ENCODE measurements around the gene GLIS1. TPM values are rescaled to one million over a fixed set of nuclear protein-coding genes. Genes with fewer than 3 reads are reported as not detected.
A peak's percentile ranks its signal among the peaks of the same experiment; 100 is the strongest.

GLIS1 gene
- total RNA-seq, 1 experiment from 2014 or later = 0.42 TPM

DNA sequence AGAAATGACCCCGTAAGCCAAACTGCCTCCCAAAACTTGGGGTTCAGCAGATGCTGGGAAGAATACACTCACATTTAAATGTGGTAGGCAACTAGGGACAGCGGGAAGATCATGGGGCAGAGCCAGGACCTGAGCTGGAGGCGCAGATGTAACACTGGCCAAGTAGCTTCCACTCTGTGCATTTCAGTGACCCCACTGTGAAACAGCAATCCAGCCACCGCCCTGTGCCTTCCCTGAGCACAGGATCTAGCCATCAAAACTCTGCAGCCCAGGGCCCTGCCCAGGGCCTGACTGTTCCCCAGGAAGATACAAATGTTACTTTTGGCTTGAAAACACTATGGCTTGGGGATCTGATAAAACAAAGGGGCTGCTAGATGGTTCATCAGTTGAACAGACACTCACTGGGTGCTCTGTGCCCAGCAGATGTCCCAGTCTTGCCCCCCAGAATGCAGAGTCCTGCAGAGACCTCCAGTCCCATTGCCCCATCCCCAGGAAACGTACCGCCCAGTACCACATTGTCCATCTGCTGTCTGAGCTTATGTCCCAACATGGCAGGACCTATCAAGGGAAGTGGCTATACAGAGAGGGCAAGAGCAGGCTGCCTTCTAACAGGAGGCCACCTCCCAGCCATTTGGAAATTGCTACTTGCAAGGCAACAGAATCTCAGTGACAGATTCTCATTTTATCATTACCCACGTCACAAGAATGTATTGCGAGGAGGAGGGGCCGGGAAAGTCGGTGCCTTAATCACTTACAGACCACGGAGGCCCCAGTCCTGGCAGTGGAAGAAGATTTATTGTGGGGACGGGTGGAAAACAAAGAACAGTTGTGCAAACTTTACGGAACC, 155.7 kb downstream of the GLIS1 start:
- H3K36me3 ChIP-seq (replicated peaks; ENCODE audit: control insufficient read depth, insufficient read depth, low read length) = no peaks in the 10 kb centered on the region
- no peak for DNase-seq
- H3K4me3 ChIP-seq (ENCODE audit: insufficient read depth, low read depth, low read length) = no peak overlapping the region
- no peaks in the 10 kb centered on the region for H3K27me3 ChIP-seq (ENCODE audit: control insufficient read depth, insufficient read depth, low read length)

GRCh38 chr1:53582211-53583020, 156.5 kb downstream of the GLIS1 start:
- H3K36me3 ChIP-seq (replicated peaks; ENCODE audit: control insufficient read depth, insufficient read depth, low read length) = no peaks in the 10 kb centered on the region
- no peak overlapping the region for H3K4me3 ChIP-seq (ENCODE audit: insufficient read depth, low read depth, low read length)
- no peaks in the 10 kb centered on the region for H3K27me3 ChIP-seq (ENCODE audit: control insufficient read depth, insufficient read depth, low read length)
- DNase-seq = no peak

DNA sequence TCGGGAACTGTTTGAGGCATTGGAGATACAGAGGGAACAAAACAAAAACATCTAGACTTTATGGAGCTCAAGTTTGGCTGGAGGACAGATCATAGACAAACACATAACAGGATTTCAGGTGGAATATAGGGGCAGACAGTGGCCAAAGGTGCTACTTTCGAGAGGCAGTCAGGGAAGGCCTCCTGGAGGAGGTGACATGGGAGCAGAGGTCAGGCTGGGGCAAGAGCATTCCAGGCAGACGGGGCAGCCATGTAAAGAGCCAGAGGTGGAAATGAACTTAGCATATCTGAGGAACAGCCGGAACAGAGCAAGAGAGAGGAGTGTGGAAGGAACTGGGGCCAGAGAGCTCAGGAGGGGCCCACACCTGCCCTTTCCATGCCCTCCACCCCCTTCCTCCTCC, 157.5 kb downstream of the GLIS1 start:
- no peak for DNase-seq
- no peaks in the 10 kb centered on the region for H3K27me3 ChIP-seq (ENCODE audit: control insufficient read depth, insufficient read depth, low read length)
- H3K4me3 ChIP-seq (ENCODE audit: insufficient read depth, low read depth, low read length) = no peak overlapping the region
- H3K36me3 ChIP-seq (replicated peaks; ENCODE audit: control insufficient read depth, insufficient read depth, low read length) = no peaks in the 10 kb centered on the region

- no peak for DNase-seq
- Histone ChIP-seq H3K4me3 (ENCODE audit: insufficient read depth, low read depth, low read length) (no peak overlapping the region), H3K36me3 (replicated peaks; ENCODE audit: control insufficient read depth, insufficient read depth, low read length) (no peaks in the 10 kb centered on the region), H3K27me3 (ENCODE audit: control insufficient read depth, insufficient read depth, low read length) (no peaks in the 10 kb centered on the region)
Measured at GRCh38 chr1:53580739-53581475, 158.1 kb downstream of the GLIS1 start.

- Histone ChIP-seq H3K4me3 (ENCODE audit: insufficient read depth, low read depth, low read length) (no peak overlapping the region), H3K27me3 (ENCODE audit: control insufficient read depth, insufficient read depth, low read length) (no peaks in the 10 kb centered on the region), H3K36me3 (replicated peaks; ENCODE audit: control insufficient read depth, insufficient read depth, low read length) (no peaks in the 10 kb centered on the region)
- no peak for DNase-seq
Measured at GRCh38 chr1:53580009-53580400, 159.0 kb downstream of the GLIS1 start.

DNA sequence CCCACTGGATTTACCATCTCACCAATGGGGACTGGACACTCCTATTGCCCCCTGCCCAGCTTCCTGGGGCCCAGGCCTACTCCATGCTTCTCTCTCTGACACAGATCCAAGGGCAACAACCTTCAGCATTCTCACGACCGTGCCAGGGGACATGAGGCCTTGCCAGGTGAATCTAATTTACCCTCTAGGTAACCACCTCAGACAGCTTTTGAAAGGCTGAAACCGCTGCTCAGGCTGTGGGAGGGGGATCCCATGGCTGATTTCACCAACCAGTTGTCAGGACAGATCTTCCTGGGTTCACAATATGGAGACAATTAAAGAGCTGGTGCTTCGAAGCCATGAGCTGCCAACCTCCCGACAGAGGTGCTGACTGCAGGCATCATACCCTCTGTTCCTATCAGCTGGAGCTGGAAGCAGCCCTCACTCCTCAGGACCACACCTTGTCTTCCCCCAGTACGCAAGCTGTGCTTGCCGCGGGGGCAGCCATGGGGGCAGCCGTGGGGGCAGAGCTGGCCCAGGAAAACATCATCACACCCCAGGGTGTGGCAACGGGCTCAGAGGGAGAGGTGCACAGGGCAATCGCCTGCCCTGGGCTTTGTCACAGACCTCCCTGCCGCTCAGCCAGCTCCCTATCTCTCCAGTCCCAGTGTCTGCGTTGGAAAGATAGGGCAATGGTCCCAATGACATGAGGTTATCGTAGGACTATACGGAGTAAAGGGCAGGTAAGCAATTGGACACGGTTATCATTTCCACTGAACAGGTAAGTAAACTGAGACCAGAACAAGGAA, 159.5 kb downstream of the GLIS1 start:
- Histone ChIP-seq H3K36me3 (replicated peaks; ENCODE audit: control insufficient read depth, insufficient read depth, low read length) (no peaks in the 10 kb centered on the region), H3K4me3 (ENCODE audit: insufficient read depth, low read depth, low read length) (no peak overlapping the region), H3K27me3 (ENCODE audit: control insufficient read depth, insufficient read depth, low read length) (no peaks in the 10 kb centered on the region)
- no peak for DNase-seq

DNA sequence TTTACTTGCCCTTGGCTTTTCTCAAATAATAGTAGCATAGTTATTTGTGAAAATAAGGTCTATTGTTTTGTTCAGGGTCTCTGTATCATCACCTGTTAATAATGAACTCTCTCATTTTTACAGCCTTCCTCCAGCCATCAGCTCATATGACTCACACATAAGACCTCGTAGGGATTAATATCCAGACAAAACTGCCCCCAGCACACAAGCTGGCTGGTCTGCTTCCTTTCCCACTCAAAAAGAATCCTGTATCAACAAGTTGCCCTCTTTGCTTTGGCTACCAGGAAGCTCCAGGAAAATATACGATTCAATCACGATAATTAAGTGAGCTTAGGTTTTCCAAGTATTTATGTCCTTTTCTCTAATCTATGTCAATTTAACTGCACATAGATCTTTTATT, 160.6 kb downstream of the GLIS1 start:
- H3K27me3 ChIP-seq (ENCODE audit: control insufficient read depth, insufficient read depth, low read length) = no peaks in the 10 kb centered on the region
- DNase-seq = no peak
- H3K36me3 ChIP-seq (replicated peaks; ENCODE audit: control insufficient read depth, insufficient read depth, low read length) = no peaks in the 10 kb centered on the region
- no peak overlapping the region for H3K4me3 ChIP-seq (ENCODE audit: insufficient read depth, low read depth, low read length)

DNA sequence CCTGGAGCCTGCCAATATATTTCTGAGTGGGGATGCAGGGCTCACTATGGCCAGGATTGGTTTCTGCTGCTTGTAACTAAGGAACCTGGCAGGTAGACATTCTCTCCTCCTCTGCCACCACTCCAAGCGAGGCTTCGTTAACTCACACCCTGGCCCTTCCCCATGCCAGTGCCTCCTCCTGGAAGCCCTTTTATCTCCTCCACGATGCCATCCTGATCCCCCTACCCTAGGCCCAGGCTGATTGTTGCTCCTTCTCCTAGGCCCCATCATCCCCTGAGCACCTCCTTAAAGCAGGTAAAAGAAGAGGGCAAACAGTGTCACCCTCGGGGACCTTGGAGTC, 161.2 kb downstream of the GLIS1 start:
- no peaks in the 10 kb centered on the region for H3K27me3 ChIP-seq (ENCODE audit: control insufficient read depth, insufficient read depth, low read length)
- no peak for DNase-seq
- H3K36me3 ChIP-seq (replicated peaks; ENCODE audit: control insufficient read depth, insufficient read depth, low read length) = no peaks in the 10 kb centered on the region
- no peak overlapping the region for H3K4me3 ChIP-seq (ENCODE audit: insufficient read depth, low read depth, low read length)

- H3K36me3 ChIP-seq (replicated peaks; ENCODE audit: control insufficient read depth, insufficient read depth, low read length) = no peaks in the 10 kb centered on the region
- H3K27me3 ChIP-seq (ENCODE audit: control insufficient read depth, insufficient read depth, low read length) = no peaks in the 10 kb centered on the region
- no peak overlapping the region for H3K4me3 ChIP-seq (ENCODE audit: insufficient read depth, low read depth, low read length)
- peak; percentile 78 for DNase-seq
Measured at GRCh38 chr1:53576866-53577760, 161.9 kb downstream of the GLIS1 start.

DNA sequence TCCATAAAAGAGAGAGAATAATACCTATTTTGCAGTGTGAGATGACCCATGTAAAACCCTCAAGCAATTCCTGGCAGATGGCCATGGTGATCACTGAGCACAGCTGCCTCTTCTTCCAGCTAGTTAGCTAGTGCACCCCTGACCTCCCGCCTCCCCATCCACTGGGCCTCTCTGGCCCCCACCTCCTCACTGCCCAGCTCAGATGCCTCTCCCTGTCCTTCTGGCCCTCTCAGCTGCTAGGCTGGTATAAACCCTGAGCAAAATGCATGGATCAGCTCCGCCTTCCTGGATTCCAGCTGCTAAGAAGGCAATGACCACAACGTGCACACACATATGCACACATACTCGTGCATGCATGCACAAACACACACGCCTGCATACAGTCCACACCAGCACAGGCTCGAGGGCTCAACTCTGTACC, 162.6 kb downstream of the GLIS1 start:
- Histone ChIP-seq H3K4me3 (ENCODE audit: insufficient read depth, low read depth, low read length) (no peak overlapping the region), H3K27me3 (ENCODE audit: control insufficient read depth, insufficient read depth, low read length) (no peaks in the 10 kb centered on the region), H3K36me3 (replicated peaks; ENCODE audit: control insufficient read depth, insufficient read depth, low read length) (no peaks in the 10 kb centered on the region)
- DNase-seq = no peak

DNA sequence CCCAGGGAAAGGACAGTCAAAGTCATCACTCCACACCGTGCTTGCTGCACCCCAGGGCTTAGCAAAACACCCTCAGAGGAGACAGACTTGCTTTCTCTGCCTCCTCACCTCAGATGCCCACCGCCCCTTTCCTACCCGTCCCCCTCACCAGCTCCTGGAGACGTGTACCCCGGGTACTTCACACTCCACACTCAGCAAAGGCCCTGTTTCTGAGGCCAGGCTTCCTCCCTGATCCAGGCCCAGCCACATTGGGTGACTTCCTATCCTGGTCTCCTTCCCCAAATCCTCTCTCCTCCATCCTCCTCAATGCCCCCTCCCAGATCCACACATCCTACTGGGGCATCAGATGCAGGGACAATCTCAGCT, 163.0 kb downstream of the GLIS1 start:
- H3K27me3 ChIP-seq (ENCODE audit: control insufficient read depth, insufficient read depth, low read length) = no peaks in the 10 kb centered on the region
- no peak overlapping the region for H3K4me3 ChIP-seq (ENCODE audit: insufficient read depth, low read depth, low read length)
- no peak for DNase-seq

GRCh38 chr1:53575141-53575954, 163.6 kb downstream of the GLIS1 start:
- Histone ChIP-seq H3K27me3 (ENCODE audit: control insufficient read depth, insufficient read depth, low read length) (no peaks in the 10 kb centered on the region), H3K4me3 (ENCODE audit: insufficient read depth, low read depth, low read length) (no peak overlapping the region), H3K36me3 (replicated peaks; ENCODE audit: control insufficient read depth, insufficient read depth, low read length) (no peaks in the 10 kb centered on the region)
- DNase-seq = no peak

More for the DNA sequence above, 163.0 kb downstream of the GLIS1 start:
- H3K36me3 ChIP-seq (replicated peaks; ENCODE audit: control insufficient read depth, insufficient read depth, low read length) = no peaks in the 10 kb centered on the region

DNA sequence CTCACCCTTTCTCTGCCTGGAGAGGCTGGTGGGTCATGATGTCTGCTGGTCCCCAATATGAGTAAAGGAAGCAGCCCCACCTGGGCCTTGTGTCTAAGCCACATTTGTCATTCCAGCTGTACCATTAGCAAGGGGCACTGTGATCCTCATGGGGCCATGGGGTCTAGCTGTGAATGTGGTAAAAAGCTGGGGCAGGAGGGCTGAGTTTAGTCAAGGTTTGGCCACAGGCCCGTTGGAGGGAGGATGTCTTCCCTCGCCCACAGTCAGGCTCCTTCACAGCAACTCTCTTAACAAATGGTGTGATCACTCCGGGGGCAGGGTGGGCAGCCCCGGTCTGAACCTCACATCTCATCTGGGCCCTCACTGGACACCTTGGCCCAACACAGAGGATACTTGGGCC, 164.3 kb downstream of the GLIS1 start:
- no peak for DNase-seq
- no peaks in the 10 kb centered on the region for H3K27me3 ChIP-seq (ENCODE audit: control insufficient read depth, insufficient read depth, low read length)
- H3K36me3 ChIP-seq (replicated peaks; ENCODE audit: control insufficient read depth, insufficient read depth, low read length) = no peaks in the 10 kb centered on the region
- H3K4me3 ChIP-seq (ENCODE audit: insufficient read depth, low read depth, low read length) = no peak overlapping the region

Measured in H7 (cell line).